ENCODE measurements around the gene PLEKHG1. TPM values are rescaled to one million over a fixed set of nuclear protein-coding genes. Genes with fewer than 3 reads are reported as not detected.

The PLEKHG1 gene
- total RNA-seq, 1 donor from 2014 or later = 3.3 TPM

Other genes starting within 250 kb of the PLEKHG1 start
- gene IYD, start 230.9 kb upstream of the PLEKHG1 start, total RNA-seq = not detected in 2 replicates